Body of pancreas (tissue), 4 donors: ENCODE results near the gene PRDM10. TPM values are rescaled to one million over a fixed set of nuclear protein-coding genes. Genes with fewer than 3 reads are reported as not detected.
A peak's percentile ranks its signal among the peaks of the same experiment; 100 is the strongest.

Source experiments
- ATAC-seq: fragments of 150-250 bp; one replicate; pipeline ENCODE4 v1.9.1; 2016
- DNase-seq, 4 donors: peaks; one replicate each; pipeline ENCODE4 v3.0.0-alpha.2; 2019
- H3K27ac ChIP-seq, 4 donors: fragments of 200-600 bp; sonication (generic); 1 replicate in 3 of 4; 2 replicates in 1 of 4; pipeline versions ENCODE4 v1.5.1 to v1.6.1; 2016 to 2019; ENCODE audit warnings: mild to moderate bottlenecking in 1 of 4, mixed read lengths in 1 of 4, moderate library complexity in 1 of 4
- H3K27me3 ChIP-seq, 2 donors: fragments of 200-600 bp; sonication (generic); one replicate each; pipeline ENCODE4 v1.6.0; 2016; ENCODE audit warnings: mild to moderate bottlenecking in 1 of 2
- H3K36me3 ChIP-seq, 2 donors: fragments of 200-600 bp; sonication (generic); replicated peaks in 1 of 2; 2 replicates each; pipeline ENCODE4 v1.5.1; 2016; ENCODE audit warnings: low read depth in 2 of 2; ENCODE audit not compliant: insufficient read depth in 1 of 2
- H3K4me1 ChIP-seq: fragments of 200-600 bp; sonication (generic); one replicate; pipeline ENCODE4 v1.6.0; 2016
- H3K4me3 ChIP-seq, 2 donors: fragments of 200-600 bp; sonication (generic); 1 replicate in 1 of 2; 2 replicates in 1 of 2; pipeline ENCODE4 v1.5.1; 2016 to 2019
- H3K9me3 ChIP-seq, 3 donors: fragments of 200-600 bp; sonication (generic); 1 replicate in 2 of 3; 2 replicates in 1 of 3; pipeline ENCODE4 v1.5.1; 2016
- POLR2A ChIP-seq, 3 donors: fragments of 450-650 bp; IDR thresholded peaks; one replicate each; pipeline ENCODE4 v1.6.1; 2016; ENCODE audit warnings: antibody characterized with exemption in 3 of 3, mild to moderate bottlenecking in 2 of 3
- WGBS, 2 donors: methylation state at CpG; one replicate each; pipeline ENCODE4 v1.1.5; 2017; 5-methylcytosine and 5-hydroxymethylcytosine counted together
- intact Hi-C: fragments of 100-400 bp; cut with DNase I; formaldehyde crosslinking; loops from one replicate; pipeline ENCODE4 v1.15.1; 2023
- total RNA-seq, 2 donors: library from RNA; depleted of rRNA; stranded (reverse); fragments of >200 nt; gene quantifications; one replicate each; pipeline ENCODE4 v1.1.0, GENCODE V29; 2016
- TF ChIP-seq, protein P1 (sequence below), 7 experiments: fragments of 450-650 bp in 4 of 7; fragments of 200-600 bp in 3 of 7; sonication (generic) in 3 of 7; IDR thresholded peaks; one replicate each; pipeline ENCODE4 v1.5.1; 2016 to 2019; ENCODE audit warnings: antibody characterized with exemption in 7 of 7

Gene PRDM10, protein sequence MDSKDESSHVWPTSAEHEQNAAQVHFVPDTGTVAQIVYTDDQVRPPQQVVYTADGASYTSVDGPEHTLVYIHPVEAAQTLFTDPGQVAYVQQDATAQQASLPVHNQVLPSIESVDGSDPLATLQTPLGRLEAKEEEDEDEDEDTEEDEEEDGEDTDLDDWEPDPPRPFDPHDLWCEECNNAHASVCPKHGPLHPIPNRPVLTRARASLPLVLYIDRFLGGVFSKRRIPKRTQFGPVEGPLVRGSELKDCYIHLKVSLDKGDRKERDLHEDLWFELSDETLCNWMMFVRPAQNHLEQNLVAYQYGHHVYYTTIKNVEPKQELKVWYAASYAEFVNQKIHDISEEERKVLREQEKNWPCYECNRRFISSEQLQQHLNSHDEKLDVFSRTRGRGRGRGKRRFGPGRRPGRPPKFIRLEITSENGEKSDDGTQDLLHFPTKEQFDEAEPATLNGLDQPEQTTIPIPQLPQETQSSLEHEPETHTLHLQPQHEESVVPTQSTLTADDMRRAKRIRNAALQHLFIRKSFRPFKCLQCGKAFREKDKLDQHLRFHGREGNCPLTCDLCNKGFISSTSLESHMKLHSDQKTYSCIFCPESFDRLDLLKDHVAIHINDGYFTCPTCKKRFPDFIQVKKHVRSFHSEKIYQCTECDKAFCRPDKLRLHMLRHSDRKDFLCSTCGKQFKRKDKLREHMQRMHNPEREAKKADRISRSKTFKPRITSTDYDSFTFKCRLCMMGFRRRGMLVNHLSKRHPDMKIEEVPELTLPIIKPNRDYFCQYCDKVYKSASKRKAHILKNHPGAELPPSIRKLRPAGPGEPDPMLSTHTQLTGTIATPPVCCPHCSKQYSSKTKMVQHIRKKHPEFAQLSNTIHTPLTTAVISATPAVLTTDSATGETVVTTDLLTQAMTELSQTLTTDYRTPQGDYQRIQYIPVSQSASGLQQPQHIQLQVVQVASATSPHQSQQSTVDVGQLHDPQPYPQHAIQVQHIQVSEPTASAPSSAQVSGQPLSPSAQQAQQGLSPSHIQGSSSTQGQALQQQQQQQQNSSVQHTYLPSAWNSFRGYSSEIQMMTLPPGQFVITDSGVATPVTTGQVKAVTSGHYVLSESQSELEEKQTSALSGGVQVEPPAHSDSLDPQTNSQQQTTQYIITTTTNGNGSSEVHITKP
- 10 to 100 TPM in 1 of 2 donors, 1 to 10 TPM in 1; 4.7 to 14.5 TPM for total RNA-seq

DNA sequence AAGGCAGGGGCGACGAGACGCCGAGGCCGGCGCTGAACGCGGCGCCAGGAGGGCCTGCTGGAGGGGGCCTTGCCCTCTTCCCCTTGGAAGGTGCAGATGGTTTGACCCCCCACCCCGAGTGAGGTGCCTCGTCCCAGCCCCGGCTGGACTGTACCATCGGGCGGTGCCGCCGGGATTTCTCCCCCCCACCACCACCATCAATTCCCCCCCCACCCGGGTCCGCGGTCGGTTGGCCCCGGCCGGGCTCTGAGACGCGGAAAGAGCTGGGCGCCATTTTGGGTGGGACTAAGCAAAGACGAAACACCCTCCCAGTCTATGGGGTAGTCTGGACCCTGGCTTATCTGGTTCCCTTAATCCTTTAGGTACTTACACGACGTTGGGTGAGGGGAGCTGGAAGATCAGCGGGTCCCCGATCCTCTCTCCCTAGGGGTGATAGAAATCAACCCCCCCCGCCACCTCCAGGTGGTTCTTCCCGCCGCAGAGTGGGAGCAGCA, at the start of gene PRDM10:
TSS of gene PRDM10 (minus strand) at position 484 of the 494 bp plus-strand sequence. CDS start 41,871 bp downstream, outside the sequence.
- Histone ChIP-seq H3K27ac (peak within 1 kb of the TSS; percentile 99 to 100 (median 99)), H3K9me3 (no peaks in the 10 kb centered on the region), H3K27me3 (no peaks in the 10 kb centered on the region), H3K36me3 (no peaks in the 10 kb centered on the region), H3K4me1 (peaks cover 26% of the 10 kb centered on the region), H3K4me3 (peak within 1 kb of the TSS; percentile 65 to 89)
- peak in 2 of 3 donors; percentile 37 to 42 for TF ChIP-seq POLR2A (IDR thresholded peaks at IDR 0.05)
- TF ChIP-seq, protein P1, sequence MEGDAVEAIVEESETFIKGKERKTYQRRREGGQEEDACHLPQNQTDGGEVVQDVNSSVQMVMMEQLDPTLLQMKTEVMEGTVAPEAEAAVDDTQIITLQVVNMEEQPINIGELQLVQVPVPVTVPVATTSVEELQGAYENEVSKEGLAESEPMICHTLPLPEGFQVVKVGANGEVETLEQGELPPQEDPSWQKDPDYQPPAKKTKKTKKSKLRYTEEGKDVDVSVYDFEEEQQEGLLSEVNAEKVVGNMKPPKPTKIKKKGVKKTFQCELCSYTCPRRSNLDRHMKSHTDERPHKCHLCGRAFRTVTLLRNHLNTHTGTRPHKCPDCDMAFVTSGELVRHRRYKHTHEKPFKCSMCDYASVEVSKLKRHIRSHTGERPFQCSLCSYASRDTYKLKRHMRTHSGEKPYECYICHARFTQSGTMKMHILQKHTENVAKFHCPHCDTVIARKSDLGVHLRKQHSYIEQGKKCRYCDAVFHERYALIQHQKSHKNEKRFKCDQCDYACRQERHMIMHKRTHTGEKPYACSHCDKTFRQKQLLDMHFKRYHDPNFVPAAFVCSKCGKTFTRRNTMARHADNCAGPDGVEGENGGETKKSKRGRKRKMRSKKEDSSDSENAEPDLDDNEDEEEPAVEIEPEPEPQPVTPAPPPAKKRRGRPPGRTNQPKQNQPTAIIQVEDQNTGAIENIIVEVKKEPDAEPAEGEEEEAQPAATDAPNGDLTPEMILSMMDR (IDR thresholded peaks at IDR 0.05), result peak in 3 of 7 experiments; percentile 3 to 37 (median 10)
- peak; percentile 90 to 94 (median 94) for DNase-seq
- 0% methylated on average over 20 to 28 of the region's 33 CpGs for WGBS, 2 donors
- ATAC-seq, result peak; percentile 80
- intact Hi-C loops, result loop anchor here (10.0 kb wide), 1 partner anchor 62 kb away; the partner anchor contains the start of gene APLP2

DNA sequence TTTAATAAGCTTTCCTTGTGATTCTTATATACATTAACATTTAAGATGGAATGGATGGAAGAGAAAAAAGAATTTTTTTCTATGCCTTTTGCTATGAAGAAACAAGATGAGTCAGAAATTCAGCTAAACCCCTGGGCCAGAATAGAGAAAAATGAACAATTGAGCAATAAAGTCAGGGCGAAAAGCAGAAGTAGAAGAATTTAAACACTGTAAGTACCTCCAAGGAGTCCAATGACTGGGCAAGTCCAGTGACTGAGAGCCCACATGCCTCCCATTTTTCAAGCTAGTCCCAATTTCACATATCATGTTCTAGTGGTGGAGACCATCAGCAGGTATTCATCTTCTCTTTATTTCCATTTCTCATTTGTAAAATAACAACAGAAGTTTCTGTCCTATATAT, 48.4 kb upstream of the PRDM10 start:
- Histone ChIP-seq H3K4me3 (no peak overlapping the region), H3K4me1 (no peaks in the 10 kb centered on the region), H3K27ac (no peak overlapping the region), H3K27me3 (no peaks in the 10 kb centered on the region), H3K36me3 (no peaks in the 10 kb centered on the region), H3K9me3 (no peaks in the 10 kb centered on the region)
- TF ChIP-seq, protein P1 (IDR thresholded peaks at IDR 0.05), result no peak
- no peak for TF ChIP-seq POLR2A (IDR thresholded peaks at IDR 0.05)
- intact Hi-C loops, result no loop called here
- peak in 1 of 4 donors; percentile 27 for DNase-seq
- ATAC-seq, result no peak
- 73 to 91% methylated on average over 1 of the region's 1 CpG for WGBS, 2 donors

DNA sequence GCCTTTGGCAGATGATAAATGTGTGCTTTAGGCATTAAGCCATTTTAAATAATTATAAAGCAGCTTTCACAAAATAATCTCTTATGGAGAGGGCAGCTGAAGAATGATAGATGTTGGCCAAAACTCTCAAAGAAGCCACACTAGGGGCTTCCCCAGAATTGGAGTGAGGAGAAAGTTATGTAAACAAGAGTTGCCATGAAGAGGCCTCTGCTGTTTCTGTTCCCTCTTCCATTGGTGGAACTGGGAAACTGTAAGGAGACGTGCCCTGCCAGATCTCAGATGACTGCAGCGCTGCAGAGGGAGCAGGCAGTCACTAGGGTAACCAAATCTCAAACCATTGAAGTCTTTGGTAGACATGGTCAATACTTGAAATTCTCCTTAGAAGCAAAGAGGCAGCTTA, 47.6 kb upstream of the PRDM10 start:
- Histone ChIP-seq H3K9me3 (no peaks in the 10 kb centered on the region), H3K4me3 (no peak overlapping the region), H3K27ac (peak overlapping the region in 1 of 4 donors; percentile 20), H3K36me3 (no peaks in the 10 kb centered on the region), H3K27me3 (no peaks in the 10 kb centered on the region), H3K4me1 (no peaks in the 10 kb centered on the region)
- no peak for TF ChIP-seq POLR2A (IDR thresholded peaks at IDR 0.05)
- TF ChIP-seq, protein P1 (IDR thresholded peaks at IDR 0.05), result no peak
- DNase-seq, result peak in 1 of 4 donors; percentile 31
- no peak for ATAC-seq
- intact Hi-C loops, result no loop called here
- WGBS, 2 donors, result 52 to 63% methylated on average over 2 of the region's 2 CpGs

DNA sequence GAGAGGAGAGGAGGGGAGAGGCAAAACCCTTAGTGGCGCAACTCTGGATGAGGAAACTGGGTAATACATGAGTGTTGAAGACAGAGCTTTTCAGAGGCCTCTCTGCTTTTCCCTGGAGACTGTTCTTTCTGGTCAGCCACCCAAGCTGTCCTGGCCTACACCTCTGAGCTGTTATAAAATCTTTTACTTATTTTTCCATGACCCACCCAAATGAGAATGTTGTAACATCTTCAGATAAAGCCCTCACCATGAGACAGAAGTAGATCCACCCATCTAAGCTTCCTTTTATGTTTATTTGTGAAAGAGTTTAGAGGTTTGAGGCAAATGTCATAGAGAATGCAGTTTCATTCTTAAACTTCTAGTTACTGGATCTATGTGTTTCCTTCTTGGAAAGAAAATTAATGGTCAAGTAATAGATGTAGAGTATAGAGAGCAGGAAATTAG, 46.7 kb upstream of the PRDM10 start:
- no peak overlapping the region for H3K4me3 ChIP-seq
- 85 to 87% methylated on average over 1 of the region's 1 CpG for WGBS, 2 donors
- H3K27ac ChIP-seq, result peak overlapping the region in 1 of 4 donors; percentile 25
- H3K27me3 ChIP-seq, result no peaks in the 10 kb centered on the region
- no peaks in the 10 kb centered on the region for H3K4me1 ChIP-seq
- H3K36me3 ChIP-seq, result no peaks in the 10 kb centered on the region
- no peak for TF ChIP-seq POLR2A (IDR thresholded peaks at IDR 0.05)
- TF ChIP-seq, protein P1 (IDR thresholded peaks at IDR 0.05), result no peak
- H3K9me3 ChIP-seq, result no peaks in the 10 kb centered on the region
- intact Hi-C loops, result no loop called here
- DNase-seq (peak in 1 of 4 donors; percentile 11), ATAC-seq (no peak)
